GM10266 (cell line): ENCODE data around the gene UBTD1.
A peak's percentile ranks its signal among the peaks of the same experiment; 100 is the strongest.

Source experiments
- DNase-seq: peaks from one replicate; pipeline ENCODE4 v3.0.0; 2012; ENCODE audit errors: extremely low spot score
- CTCF ChIP-seq: IDR thresholded peaks from 2 replicates; pipeline ENCODE4 v1.5.1; 2012; ENCODE audit warnings: mild to moderate bottlenecking, low read depth; ENCODE audit not compliant: control insufficient read depth, insufficient read depth; ENCODE audit errors: missing control alignments

The UBTD1 gene

GRCh38 chr10:97498076-97498840, 466 bp upstream of the UBTD1 start, which contains the start of gene MMS19:
Gene MMS19 (minus strand): TSS chr10:97498422. CDS start chr10:97498384, 38 bp downstream.
- peak; percentile 99 for DNase-seq
- no peak for TF ChIP-seq CTCF

- DNase-seq: no peak
- TF ChIP-seq CTCF: no peak
Observed at GRCh38 chr10:97499561-97500296, 1.0 kb downstream of the UBTD1 start.

GRCh38 chr10:97500297-97500575, 1.5 kb downstream of the UBTD1 start:
- no peak for DNase-seq
- TF ChIP-seq CTCF: no peak

- DNase-seq: no peak
Observed at GRCh38 chr10:97502916-97503315, 4.2 kb downstream of the UBTD1 start.

GRCh38 chr10:97503406-97503805, 4.7 kb downstream of the UBTD1 start:
- DNase-seq: no peak
- TF ChIP-seq CTCF: no peak

More at GRCh38 chr10:97502916-97503315, 4.2 kb downstream of the UBTD1 start:
- no peak for TF ChIP-seq CTCF

- no peak for DNase-seq
- TF ChIP-seq CTCF: no peak
Observed at GRCh38 chr10:97505152-97505551, 6.4 kb downstream of the UBTD1 start.
